Measurements from ENCODE around the gene CTSL.
A peak's percentile ranks its signal among the peaks of the same experiment; 100 is the strongest.

The CTSL gene

GRCh38 chr9:87701491-87701890, 24.4 kb upstream of the CTSL start:
- no peak for DNase-seq (ENCODE audit: low read depth)

DNA sequence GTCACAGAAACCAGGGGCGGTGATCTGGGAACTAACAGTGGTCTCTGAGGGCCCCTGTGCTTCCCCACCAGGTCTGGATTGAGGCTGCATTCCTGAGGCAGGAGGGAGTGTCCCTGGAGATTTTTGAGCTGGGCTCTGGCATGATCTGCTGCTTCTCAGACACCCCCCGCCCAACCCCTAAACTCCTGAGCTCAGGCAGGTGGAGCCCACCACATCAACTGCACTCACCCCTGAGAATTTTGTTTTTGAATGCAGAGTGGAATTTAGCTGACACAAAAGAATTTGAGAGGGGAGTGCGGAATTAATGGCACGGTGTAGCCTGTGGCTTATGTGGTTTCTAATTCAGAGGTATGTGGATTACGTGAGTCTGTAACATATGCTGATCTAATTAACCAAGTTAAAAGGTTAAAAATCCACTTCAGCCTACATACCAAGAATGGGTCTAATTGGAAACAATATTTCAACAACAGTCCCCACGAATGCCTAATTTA, 23.9 kb upstream of the CTSL start:
- no peak for DNase-seq (ENCODE audit: low read depth)

DNA sequence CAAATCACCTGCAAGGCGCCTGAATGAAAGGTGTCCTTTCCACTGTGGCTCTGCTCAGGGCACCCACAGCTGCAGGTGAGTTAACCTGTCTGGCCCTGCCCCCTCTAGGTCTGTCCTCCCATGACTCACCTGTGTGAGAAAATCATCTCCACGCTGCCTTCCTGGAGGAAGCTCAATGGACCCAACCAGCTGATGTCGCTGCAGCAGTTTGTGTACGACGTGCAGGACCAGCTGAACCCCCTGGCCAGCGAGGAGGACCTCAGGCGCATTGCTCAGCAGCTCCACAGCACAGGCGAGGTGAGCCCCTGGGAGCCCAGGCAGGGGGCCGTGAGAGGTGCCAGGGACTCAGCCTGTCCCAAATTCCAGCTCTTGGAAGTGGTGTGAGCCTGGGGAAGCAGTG, 23.0 kb upstream of the CTSL start:
- DNase-seq (ENCODE audit: low read depth), result no peak

- DNase-seq (ENCODE audit: low read depth), result no peak
These were observed 22.2 kb upstream of the CTSL start for GRCh38 chr9:87703636-87704276.

GRCh38 chr9:87704342-87704741, 21.6 kb upstream of the CTSL start:
- no peak for DNase-seq (ENCODE audit: low read depth)

GRCh38 chr9:87706066-87706739, 19.7 kb upstream of the CTSL start:
- no peak for DNase-seq (ENCODE audit: low read depth)

DNA sequence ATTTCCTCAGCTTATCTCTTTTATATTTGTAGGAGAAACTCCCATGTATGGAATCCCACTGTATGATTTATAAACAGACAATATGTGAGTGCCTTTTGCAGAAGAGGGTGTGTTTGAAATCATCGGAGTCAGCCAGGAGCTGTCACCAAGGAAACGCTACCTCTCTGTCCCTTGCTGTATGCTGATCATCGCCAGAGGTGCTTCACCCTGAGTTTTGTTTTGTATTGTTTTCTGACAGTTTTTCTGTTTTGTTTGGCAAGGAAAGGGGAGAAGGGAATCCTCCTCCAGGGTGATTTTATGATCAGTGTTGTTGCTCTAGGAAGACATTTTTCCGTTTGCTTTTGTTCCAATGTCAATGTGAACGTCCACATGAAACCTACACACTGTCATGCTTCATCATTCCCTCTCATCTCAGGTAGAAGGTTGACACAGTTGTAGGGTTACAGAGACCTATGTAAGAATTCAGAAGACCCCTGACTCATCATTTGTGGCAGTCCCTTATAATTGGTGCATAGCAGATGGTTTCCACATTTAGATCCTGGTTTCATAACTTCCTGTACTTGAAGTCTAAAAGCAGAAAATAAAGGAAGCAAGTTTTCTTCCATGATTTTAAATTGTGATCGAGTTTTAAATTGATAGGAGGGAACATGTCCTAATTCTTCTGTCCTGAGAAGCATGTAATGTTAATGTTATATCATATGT, 18.0 kb upstream of the CTSL start:
- no peak for DNase-seq (ENCODE audit: low read depth)

DNA sequence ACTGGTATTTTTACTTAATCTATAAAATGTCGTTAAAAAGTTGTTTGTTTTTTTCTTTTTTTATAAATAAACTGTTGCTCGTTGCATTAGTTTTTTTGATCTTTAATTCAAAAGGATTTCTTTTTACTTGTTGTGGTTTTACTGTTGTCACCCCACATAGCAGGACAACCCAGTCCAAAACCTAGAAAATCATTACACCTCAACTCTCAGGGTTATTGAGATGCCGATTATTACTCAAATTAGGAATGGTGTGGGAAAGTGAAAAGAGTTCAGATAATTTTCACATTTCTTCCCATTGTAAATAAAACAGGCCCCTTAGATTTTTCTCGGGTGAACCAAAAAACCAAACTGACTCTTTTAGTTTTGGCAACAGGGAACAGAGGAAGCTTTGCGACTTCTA, 17.4 kb upstream of the CTSL start:
- no peak for DNase-seq (ENCODE audit: low read depth)

GRCh38 chr9:87708986-87709728, 16.8 kb upstream of the CTSL start:
- no peak for DNase-seq (ENCODE audit: low read depth)

DNA sequence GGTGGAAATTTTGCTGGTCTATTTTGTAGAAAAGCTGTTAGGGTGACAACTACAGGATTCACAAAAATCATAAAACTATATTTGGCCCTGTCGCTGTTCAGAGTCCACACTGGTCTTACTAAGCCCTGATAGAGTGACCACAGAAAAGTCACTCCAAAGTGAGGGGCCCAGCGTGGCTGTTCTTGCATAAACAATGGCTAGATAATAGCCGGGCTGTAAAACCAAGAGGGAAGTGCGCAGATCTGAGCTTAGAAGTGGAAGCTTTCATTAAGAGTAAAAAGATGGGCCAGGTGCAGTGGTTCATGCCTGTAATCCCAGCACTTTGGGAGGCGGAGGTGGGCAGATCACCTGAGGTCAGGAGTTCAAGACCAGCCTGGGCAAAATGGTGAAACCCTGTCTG, 15.5 kb upstream of the CTSL start:
- no peak for DNase-seq (ENCODE audit: low read depth)

DNA sequence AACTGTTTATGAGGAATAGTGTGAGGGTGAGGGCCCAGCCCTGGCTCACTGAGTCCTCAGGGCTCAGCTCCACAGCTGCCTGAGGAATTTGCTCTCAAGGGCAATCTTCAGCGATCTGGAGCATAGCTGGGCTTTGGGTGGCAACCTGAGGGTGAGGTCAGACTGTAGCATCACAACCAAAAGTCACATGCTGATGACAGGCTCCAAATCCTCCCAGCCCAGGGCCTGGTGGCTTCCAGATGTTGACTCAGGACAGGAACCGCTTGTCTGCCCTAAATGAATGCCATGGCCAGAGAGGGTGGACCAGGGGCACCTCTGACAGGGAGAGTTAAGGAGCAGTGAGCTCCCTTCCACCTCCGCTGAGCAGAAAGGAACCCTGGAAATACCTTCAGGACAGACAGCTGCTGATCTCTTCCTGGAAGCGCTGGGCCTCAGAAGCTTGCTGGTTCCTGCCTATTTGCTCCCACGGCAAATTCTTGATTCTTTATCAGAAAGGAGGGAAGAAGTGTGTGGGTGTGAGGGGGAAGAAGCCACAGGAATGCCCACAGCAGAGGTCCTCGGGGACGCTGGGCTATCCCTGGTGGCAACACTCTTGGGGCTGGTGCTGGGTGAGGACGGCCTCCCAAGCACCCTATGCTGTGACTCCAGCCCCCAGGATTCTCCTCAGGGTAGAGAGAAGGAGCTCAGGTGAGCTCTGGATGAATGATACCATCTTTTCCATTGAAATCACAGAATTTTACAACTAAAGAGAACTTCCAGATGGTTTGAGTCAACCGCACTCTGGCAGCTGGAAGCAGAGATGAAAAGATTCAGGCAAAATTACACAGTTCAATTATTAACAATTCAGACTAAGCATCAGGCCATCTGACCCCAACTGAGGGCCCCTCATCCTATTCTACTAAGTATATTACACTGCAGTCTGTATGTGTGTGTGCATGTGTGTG, 13.8 kb upstream of the CTSL start:
- DNase-seq (ENCODE audit: low read depth), result no peak

GRCh38 chr9:87712801-87713277, 13.1 kb upstream of the CTSL start:
- DNase-seq (ENCODE audit: low read depth), result no peak

DNA sequence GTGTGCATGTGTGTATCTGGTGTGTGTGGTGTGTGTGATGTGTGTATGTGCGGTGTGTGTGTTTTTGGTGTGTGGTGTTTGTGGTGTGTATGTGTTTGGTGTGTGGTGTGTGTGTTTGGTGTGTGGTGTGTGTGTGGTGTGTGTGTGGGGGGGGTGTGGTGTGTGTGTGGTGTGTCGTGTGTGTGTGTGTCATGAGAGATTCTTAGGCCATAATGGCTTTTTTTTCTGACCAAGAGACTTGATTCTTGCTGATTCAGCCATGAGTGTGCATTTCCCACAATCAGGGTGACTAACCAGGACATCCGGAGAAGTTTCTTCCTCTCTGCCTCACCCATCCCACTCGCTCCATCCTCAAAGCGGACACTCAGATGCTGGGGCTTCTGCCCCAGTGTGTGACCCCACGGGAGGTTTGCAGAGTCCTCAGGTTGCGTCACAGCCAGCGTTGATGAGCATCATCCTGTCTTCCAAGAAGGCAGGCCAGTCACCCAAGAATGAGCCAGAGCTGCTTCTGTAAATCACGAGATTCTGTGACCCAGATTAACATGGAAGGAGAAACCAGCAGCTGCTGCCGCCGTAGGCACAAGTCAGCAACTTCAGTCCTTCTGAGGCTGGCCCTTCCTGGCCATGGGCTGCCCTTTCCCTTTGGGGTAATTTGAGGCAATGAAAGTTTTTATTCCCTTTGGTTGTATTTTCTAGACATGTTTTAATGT, 12.5 kb upstream of the CTSL start:
- peak; percentile 36 for DNase-seq (ENCODE audit: low read depth)

DNA sequence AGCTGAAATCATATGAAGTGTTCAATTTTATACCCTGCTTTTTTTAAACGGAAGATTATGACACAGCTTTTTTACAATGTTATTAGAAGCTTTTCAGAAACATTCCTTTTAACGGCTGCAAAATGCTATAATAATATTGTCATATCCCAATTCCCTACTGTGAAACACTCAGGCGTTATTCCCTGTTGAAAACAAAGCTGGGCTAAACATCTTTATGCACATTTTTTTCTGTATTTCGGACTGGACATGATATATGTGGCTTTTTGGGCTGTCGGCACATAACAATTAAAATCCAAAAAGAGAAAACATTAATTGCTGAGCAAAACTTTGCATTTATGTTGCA, 12.0 kb upstream of the CTSL start:
- no peak for DNase-seq (ENCODE audit: low read depth)

DNA sequence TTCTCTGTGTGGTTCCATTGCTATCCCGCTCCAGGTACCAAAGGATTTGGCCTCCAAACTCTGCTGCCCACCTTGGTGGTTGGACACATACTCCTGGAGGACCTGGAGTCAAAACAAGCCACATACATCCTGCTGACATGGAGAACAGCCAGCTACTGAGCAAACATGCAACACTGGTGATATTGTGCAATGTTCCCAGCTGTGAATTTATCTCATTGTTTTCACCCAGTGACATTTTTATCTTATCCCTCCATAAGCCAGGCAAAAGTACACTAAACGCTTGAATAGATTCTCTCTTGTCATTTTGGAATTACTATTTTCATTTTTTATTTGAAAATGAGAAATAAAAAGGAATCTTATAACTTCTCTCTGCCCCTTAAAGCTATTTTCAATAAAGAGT, 11.1 kb upstream of the CTSL start:
- no peak for DNase-seq (ENCODE audit: low read depth)

- no peak for DNase-seq (ENCODE audit: low read depth)
These were observed 9.8 kb upstream of the CTSL start for GRCh38 chr9:87716141-87716540.

GRCh38 chr9:87717456-87717855, 8.5 kb upstream of the CTSL start:
- no peak for DNase-seq (ENCODE audit: low read depth)

DNA sequence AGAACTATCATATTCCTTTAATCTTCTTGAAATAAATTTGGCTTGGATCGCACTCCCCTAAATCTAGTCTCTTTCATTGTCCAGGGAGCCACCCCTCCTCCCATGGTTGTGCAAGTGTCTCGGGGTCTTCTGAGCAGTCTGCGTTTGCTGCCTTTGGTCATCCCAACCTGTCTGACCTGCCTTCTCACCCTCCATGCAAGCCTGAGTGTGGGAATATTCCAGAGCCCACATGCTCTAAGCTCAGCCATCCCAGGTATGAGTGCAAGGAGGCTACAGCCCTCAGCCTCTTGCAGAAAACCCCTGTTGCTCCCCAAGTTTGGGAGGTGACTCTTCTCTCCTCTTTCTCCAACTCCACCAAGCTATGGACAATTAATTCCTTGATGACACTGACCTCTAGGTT, 7.7 kb upstream of the CTSL start:
- no peak for DNase-seq (ENCODE audit: low read depth)

GRCh38 chr9:87718852-87719612, 6.9 kb upstream of the CTSL start:
- no peak for DNase-seq (ENCODE audit: low read depth)

DNA sequence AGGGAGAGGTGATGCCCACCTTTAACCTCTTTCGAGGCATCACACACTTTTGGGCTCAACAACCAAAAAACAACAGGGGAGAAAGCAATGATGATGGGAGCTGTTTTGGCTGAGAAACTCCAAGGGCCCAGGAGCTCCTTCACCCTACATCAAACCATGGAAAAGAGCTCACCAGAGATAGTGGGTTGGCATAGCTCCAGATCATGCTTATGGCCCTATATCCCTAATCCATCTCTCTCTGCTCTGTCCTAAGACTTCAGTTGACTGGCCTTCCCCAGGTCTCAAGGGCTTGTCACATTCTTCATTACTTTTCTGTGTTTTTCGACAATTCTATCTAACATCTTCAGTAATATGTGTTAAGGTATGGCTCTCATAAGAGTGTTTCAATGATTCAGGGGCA, 5.7 kb upstream of the CTSL start:
- DNase-seq (ENCODE audit: low read depth), result no peak

Data from stimulated activated CD4-positive, alpha-beta T cell treated with anti-CD3 and anti-CD28 coated beads, Interleukin-2, amount 100 ng/mL, for 4 hours (primary cell).